GM21825 (cell line): ENCODE results near the gene CIAO2A.
"Not testable (repeated sequence)": the region's sequence is repeated elsewhere in the genome, so short reads cannot be mapped to it uniquely, and the experiment has no call there.

Source experiments
- ATAC-seq: cut with Tn5 transposase; IDR thresholded peaks from one replicate; pipeline ENCODE4 v1.9.1; 2021; ENCODE audit warnings: mild to moderate bottlenecking, moderate library complexity; ENCODE audit not compliant: unreplicated experiment

The CIAO2A gene

GRCh38 chr15:64093627-64094417, at the start of gene CIAO2A:
Gene CIAO2A (minus strand): TSS chr15:64093838. CDS start chr15:64093768, 70 bp downstream.
- peak; percentile 54 for ATAC-seq

GRCh38 chr15:64143276-64143675, 49.6 kb upstream of the CIAO2A start:
- ATAC-seq: no peak

DNA sequence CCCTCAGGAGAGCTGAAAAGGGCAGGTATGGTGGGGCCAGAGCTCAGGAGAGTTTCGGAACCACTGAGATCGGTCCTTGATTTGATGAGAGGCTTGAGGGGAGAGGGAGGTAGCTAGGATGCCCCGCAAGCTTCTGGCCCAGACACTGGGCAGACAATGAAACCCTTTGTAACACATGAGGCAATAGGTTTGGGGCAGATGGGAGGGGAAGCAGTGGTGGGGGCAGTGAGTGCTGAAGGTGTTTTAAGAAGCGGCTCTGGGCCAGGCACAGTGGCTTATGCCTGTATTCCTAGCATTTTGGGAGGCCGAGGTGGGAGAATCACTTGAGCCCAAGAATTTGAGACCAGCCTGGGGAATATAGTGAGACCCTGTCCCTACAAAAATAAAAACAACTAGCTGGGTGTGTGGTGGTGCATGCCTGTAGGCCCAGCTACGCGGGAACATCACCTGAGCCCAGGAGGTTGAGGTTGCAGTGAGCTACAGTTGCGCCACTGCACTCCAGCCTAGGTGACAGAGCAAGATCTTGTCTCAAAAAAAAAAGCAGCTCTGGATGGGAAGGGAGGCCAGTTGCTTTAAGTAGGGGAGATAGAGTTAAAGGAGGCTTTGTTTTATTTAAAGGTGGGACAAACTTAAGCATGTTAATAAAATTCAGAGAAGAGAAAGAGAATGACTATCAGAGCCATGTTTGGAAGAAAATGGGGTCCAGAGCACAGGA, 48.3 kb upstream of the CIAO2A start:
- ATAC-seq: no peak

- ATAC-seq: no peak
These were observed 44.8 kb upstream of the CIAO2A start for GRCh38 chr15:64138331-64138941.

DNA sequence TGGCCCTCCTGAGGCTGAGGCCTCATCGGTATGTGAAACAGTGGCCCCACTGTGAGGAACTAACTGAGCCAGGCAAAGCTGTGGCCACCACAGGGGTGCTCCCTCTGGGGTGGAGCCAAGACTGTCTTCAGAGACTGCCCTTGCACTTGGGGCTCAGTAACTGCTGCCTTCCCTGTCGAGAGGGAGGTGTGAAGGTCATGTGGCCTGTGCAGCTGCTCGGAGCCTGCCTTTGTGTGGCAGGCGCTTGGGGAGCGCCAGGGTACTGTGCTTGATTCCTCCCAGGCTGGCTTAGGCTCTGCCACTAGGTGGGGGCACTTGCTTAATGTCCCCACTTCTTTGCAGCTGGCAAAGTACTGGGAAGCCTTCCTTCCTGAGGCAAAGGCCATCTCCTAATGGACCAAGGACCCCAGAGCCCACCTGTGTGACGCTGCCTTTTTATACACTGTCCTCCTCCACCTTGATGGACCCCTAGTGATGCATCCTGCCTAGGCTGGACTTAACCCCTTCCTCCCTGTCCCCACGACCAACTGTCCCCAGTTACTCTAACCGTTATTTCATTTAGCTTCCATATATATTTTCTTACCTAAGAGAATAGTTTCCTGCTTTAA, 43.7 kb upstream of the CIAO2A start:
- ATAC-seq: no peak

GRCh38 chr15:64136347-64136746, 42.7 kb upstream of the CIAO2A start:
- no peak for ATAC-seq

- no peak for ATAC-seq
These were observed 40.7 kb upstream of the CIAO2A start for GRCh38 chr15:64134345-64134829.

- no peak for ATAC-seq
These were observed 40.1 kb upstream of the CIAO2A start for GRCh38 chr15:64133623-64134344.

GRCh38 chr15:64132217-64132616, 38.6 kb upstream of the CIAO2A start:
- no peak for ATAC-seq

- ATAC-seq: no peak
These were observed 37.9 kb upstream of the CIAO2A start for GRCh38 chr15:64131547-64131946.

- no peak for ATAC-seq
These were observed 36.5 kb upstream of the CIAO2A start for GRCh38 chr15:64130159-64130558.

- no peak for ATAC-seq
These were observed 34.1 kb upstream of the CIAO2A start for GRCh38 chr15:64127521-64128270.

GRCh38 chr15:64125978-64126377, 32.3 kb upstream of the CIAO2A start:
- ATAC-seq: no peak

DNA sequence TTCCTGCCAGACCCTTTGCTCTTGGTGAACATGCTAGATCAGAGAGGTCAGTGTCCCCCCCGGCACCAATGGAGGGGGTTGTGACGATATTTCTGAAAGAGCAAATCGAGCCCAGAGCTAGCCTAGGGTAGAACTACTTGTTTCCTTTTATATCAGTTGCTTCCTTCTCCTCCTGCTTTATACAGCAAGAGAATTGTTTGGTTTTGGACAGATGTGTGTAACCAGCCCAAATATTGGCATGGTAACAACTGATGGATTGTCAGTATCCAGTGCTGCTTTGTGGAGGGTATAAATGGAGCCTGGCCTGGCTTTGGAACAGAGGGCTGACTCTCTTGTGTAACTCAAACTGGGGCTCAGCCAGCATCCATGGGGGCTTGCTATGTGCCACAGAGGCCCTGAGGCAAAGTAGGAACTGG, 29.3 kb upstream of the CIAO2A start:
- ATAC-seq: no peak

DNA sequence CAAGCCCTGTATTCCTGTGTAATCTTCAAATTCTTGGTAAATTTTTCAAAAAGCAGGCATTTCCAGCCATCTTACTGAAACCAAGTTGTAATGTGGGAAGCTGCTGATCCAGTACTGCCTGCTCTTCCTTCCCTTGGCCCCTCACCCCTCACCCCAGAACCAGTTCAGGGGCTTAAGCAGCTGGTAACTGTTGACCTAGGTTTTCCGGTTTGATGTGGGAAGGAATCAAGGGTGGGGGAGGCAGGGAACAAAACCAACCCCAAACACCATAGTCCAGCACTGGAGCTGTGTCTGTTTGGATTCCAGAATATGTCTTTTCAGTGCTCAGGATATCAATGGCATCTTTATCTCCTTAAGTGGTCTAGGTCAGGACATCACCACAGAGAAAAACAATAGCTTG, 28.8 kb upstream of the CIAO2A start:
- ATAC-seq: no peak

DNA sequence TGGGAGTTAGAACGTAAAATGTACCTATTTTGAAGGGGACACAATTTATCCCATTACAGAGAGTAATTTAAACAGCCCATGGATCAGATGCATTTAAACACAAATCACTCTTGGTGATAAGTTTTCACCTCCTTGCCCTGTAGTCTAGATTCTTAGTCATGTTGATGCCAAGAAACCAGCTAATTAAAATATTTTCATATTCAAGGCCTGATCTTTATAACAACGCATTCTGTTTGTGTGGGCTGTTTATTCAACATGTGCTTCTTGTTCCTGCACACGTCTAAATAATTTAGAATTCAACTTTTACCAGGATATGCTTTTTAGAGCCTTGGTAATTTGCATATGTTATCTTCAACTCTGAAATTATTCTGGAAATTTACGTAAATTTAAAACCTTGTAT, 28.0 kb upstream of the CIAO2A start:
- ATAC-seq: no peak

GRCh38 chr15:64120322-64120721, 26.7 kb upstream of the CIAO2A start:
- ATAC-seq: not testable (repeated sequence)

GRCh38 chr15:64117759-64118487, 24.3 kb upstream of the CIAO2A start:
- ATAC-seq: no peak

GRCh38 chr15:64112904-64113303, 19.3 kb upstream of the CIAO2A start:
- no peak for ATAC-seq
